Neutrophil (primary cell): ENCODE data around the gene CMTM8.

ENCODE experiments used
- H3K27ac ChIP-seq: fragments of 200-600 bp; sonication (generic); 2 replicates; pipeline ENCODE4 v1.5.1; 2016; ENCODE audit warnings: mild to moderate bottlenecking, moderate library complexity
- H3K27me3 ChIP-seq: fragments of 200-600 bp; sonication (generic); 2 replicates; pipeline ENCODE4 v1.6.0; 2016; ENCODE audit warnings: mild to moderate bottlenecking
- H3K36me3 ChIP-seq: fragments of 200-600 bp; sonication (generic); 2 replicates; pipeline ENCODE4 v1.5.1; 2017
- H3K4me1 ChIP-seq, 2 experiments: fragments of 200-600 bp in 1 of 2; sonication (generic) in 1 of 2; 1 replicate in 1 of 2; 2 replicates in 1 of 2; pipeline versions ENCODE4 v1.5.1 to v1.6.1; 2013 to 2016; ENCODE audit warnings: low read depth in 1 of 2, low read length in 1 of 2, mild to moderate bottlenecking in 1 of 2, moderate library complexity in 1 of 2; ENCODE audit not compliant: control insufficient read depth in 1 of 2, insufficient read depth in 1 of 2
- H3K4me3 ChIP-seq, 2 experiments: fragments of 200-600 bp in 1 of 2; sonication (generic) in 1 of 2; 1 replicate in 1 of 2; 2 replicates in 1 of 2; pipeline ENCODE4 v1.5.1; 2013 to 2016; ENCODE audit warnings: low read depth in 1 of 2, low read length in 1 of 2, mild to moderate bottlenecking in 1 of 2, moderate library complexity in 1 of 2
- H3K9me3 ChIP-seq: fragments of 200-600 bp; sonication (generic); 2 replicates; pipeline ENCODE4 v1.5.1; 2016
- TF ChIP-seq, protein P1 (sequence below): fragments of 200-600 bp; sonication (generic); IDR thresholded peaks from 2 replicates; pipeline ENCODE4 v1.5.1; 2016; ENCODE audit warnings: antibody characterized with exemption

The CMTM8 gene

DNA sequence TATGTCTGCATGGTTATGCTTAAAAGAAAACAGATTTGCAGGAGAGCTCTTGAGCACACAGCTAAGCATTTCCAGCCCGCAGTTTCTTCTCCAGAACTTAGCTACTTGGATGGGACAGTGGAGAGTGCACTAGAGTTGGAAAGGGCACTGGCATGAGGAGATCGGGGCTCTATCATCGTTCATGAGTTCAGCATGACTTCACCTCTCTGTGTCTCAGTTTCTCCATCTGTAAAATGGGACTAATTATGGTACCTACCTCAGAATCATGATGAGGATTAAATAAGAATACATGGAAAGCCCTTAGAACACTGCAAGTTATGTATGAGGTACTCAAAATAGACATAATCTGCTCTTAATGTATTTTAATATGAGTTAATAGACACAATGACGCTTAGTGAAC, 69.9 kb downstream of the CMTM8 start:
- no peaks in the 10 kb centered on the region for H3K4me1 ChIP-seq
- H3K36me3 ChIP-seq = no peaks in the 10 kb centered on the region
- H3K9me3 ChIP-seq = no peaks in the 10 kb centered on the region
- no peak overlapping the region for H3K4me3 ChIP-seq
- peaks cover 14% of the 10 kb centered on the region for H3K27me3 ChIP-seq
- TF ChIP-seq, protein P1, sequence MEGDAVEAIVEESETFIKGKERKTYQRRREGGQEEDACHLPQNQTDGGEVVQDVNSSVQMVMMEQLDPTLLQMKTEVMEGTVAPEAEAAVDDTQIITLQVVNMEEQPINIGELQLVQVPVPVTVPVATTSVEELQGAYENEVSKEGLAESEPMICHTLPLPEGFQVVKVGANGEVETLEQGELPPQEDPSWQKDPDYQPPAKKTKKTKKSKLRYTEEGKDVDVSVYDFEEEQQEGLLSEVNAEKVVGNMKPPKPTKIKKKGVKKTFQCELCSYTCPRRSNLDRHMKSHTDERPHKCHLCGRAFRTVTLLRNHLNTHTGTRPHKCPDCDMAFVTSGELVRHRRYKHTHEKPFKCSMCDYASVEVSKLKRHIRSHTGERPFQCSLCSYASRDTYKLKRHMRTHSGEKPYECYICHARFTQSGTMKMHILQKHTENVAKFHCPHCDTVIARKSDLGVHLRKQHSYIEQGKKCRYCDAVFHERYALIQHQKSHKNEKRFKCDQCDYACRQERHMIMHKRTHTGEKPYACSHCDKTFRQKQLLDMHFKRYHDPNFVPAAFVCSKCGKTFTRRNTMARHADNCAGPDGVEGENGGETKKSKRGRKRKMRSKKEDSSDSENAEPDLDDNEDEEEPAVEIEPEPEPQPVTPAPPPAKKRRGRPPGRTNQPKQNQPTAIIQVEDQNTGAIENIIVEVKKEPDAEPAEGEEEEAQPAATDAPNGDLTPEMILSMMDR = no peak
- no peak overlapping the region for H3K27ac ChIP-seq

DNA sequence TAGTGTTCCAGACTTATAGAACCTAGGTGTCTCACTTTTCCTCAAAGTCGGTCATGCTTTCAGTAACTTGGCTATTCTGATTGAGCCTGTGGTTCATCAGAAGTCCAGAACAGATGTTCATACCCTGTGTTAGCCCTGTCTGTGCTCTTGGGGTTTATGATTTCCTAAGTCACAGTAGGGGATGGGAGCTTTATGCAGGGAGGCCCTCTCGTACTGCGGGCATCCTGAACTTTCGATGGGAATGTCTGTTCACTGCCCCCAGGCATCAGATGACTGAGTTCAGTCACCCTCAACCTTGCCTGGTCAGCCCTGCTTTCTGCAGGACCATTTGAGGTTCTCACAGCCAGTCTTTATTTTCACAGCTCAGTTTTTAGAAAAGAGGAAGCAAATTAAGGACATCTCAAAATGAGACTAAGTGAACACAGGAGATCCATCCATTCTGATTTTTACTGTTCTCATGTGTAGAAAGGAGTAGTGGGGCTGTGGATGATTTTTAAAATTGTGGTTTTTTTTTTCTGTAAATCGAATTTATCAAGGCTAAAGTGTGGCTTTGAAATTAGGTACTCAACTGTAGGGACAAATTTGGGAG, 71.3 kb downstream of the CMTM8 start:
- H3K27me3 ChIP-seq = peaks cover 14% of the 10 kb centered on the region
- H3K27ac ChIP-seq = no peak overlapping the region
- no peaks in the 10 kb centered on the region for H3K9me3 ChIP-seq
- no peaks in the 10 kb centered on the region for H3K4me1 ChIP-seq
- H3K36me3 ChIP-seq = no peaks in the 10 kb centered on the region
- TF ChIP-seq, protein P1 = no peak
- no peak overlapping the region for H3K4me3 ChIP-seq

DNA sequence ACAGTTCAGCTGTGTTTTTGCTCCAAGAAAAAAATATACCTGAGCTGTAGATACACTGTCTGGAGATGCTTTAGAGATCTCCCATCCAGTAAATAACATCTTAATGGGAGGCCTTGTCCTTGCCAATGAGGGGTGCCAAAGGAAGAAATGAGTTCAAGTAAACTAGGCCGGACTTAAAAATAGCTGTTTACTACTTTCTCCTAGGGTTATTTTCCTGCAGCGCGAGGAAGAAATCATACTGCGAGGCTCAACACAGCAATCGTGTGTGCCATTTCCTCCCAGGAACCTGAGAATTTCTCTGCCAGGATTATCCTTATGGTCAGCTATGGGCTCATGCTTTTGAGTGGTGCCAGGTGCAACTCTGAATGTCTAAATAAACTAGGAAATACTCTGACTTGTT, 71.9 kb downstream of the CMTM8 start:
- no peaks in the 10 kb centered on the region for H3K36me3 ChIP-seq
- H3K27ac ChIP-seq = no peak overlapping the region
- H3K4me1 ChIP-seq = no peaks in the 10 kb centered on the region
- peaks cover 14% of the 10 kb centered on the region for H3K27me3 ChIP-seq
- H3K9me3 ChIP-seq = no peaks in the 10 kb centered on the region
- TF ChIP-seq, protein P1 = no peak
- H3K4me3 ChIP-seq = no peak overlapping the region

DNA sequence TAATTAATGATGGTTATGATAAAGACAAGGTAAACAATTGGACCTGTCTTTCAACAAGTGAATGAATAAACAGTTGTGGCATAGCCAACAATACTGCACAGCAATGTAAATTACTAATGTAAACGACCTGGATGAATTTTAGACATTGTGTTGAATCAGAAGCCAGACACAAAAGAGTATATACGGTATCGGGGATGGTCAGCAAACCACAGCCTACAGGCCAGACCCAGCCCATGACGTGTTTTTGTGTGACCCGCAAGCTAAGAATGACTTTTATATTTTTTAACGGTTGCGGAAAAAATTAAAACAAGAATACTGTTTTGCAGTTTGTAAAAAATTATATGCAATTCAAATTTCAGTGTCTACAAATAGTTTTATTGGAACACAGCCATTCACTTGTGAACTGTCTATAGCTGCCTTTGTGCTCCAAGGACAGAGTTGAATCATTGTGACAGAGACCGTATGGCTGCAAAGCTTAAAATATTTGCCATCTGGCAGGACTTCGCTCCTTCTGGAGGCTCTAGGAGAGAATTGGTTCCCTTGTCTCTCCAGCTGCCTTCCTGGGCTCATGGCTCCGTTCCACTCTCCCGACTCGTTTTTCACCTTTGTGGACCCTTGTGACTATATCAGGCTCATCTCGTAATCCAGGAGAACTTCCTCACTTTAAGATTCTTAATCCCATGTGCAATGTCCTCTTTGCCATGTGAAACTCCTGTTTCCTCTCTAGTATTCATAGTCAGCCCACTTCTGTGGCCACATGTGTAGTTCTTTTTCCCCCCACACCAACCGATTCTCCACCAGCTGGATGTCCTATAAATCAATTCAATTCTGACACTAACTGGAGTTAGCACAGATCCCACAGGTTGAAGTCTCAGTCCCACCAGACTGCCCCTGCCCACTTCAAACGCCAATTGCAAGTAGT, 72.7 kb downstream of the CMTM8 start:
- Histone ChIP-seq H3K4me3 (no peak overlapping the region), H3K27me3 (peaks cover 14% of the 10 kb centered on the region), H3K4me1 (no peaks in the 10 kb centered on the region), H3K36me3 (no peaks in the 10 kb centered on the region), H3K9me3 (no peaks in the 10 kb centered on the region), H3K27ac (no peak overlapping the region)
- TF ChIP-seq, protein P1 = no peak

DNA sequence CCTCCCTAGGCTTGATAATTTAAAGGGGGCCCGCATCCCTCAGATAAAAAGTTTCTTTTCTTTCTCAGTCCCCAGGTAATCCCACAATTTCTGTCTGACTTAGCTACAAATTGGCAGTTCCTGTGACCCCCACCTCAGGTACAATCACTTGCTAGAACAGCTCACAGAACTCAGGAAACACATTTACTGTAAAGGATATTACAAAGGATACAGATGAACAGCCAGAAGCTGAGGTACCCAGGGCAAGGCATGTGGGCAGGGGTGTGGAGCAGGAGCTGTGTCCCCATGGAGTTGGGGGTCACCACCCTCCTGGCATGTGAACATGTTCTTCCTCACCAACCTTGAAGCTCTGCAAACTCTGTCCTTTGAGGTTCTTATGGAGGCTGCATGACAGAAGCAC, 73.8 kb downstream of the CMTM8 start:
- Histone ChIP-seq H3K4me3 (no peak overlapping the region), H3K36me3 (no peaks in the 10 kb centered on the region), H3K27ac (no peak overlapping the region), H3K27me3 (peaks cover 14% of the 10 kb centered on the region), H3K4me1 (no peaks in the 10 kb centered on the region), H3K9me3 (no peaks in the 10 kb centered on the region)
- TF ChIP-seq, protein P1 = no peak
